ENCODE data around the gene PRPF8. TPM values are rescaled to one million over a fixed set of nuclear protein-coding genes. Genes with fewer than 3 reads are reported as not detected.

Gene PRPF8
- total RNA-seq, 4 donors from 2014 or later = 111 to 195 (median 161) TPM

- H3K4me1 ChIP-seq = peaks cover 0 to 88% (median 25%) of the 10 kb centered on the region in 3 donors
- no peak for ATAC-seq
- H3K27ac ChIP-seq = no peak overlapping the region
- no peaks in the 10 kb centered on the region for H3K9me3 ChIP-seq
- WGBS, 2 donors (ENCODE audit: low coverage in 1 of 2) = 96% methylated on average over 4 of the region's 21 CpGs; no CpG with 5 or more reads in 1 of the 2 donors
- H3K36me3 ChIP-seq = peaks cover 0 to 64% of the 10 kb centered on the region in 2 donors
- H3K4me3 ChIP-seq = no peak overlapping the region
- TF ChIP-seq CTCF (IDR thresholded peaks at IDR 0.05) (no peak), EP300 (IDR thresholded peaks at IDR 0.05) (no peak), POLR2AphosphoS5 (IDR thresholded peaks at IDR 0.05) (no peak)
- H3K27me3 ChIP-seq = no peaks in the 10 kb centered on the region
Measured at GRCh38 chr17:1727258-1727789, 42.7 kb upstream of the PRPF8 start.

- ATAC-seq = no peak
- no peak overlapping the region for H3K4me3 ChIP-seq
- no peak overlapping the region for H3K27ac ChIP-seq
- peaks cover 0 to 60% of the 10 kb centered on the region in 2 donors for H3K36me3 ChIP-seq
- no peaks in the 10 kb centered on the region for H3K9me3 ChIP-seq
- no peak for TF ChIP-seq POLR2AphosphoS5 (IDR thresholded peaks at IDR 0.05)
- no peak for TF ChIP-seq POLR2A (IDR thresholded peaks at IDR 0.05)
- no peak for TF ChIP-seq CTCF (IDR thresholded peaks at IDR 0.05)
- TF ChIP-seq EP300 (IDR thresholded peaks at IDR 0.05) = no peak
- WGBS, 2 donors (ENCODE audit: low coverage in 1 of 2) = no CpG with 5 or more reads among the region's 18 CpGs
- peaks cover 0 to 88% (median 25%) of the 10 kb centered on the region in 3 donors for H3K4me1 ChIP-seq
- H3K27me3 ChIP-seq = no peaks in the 10 kb centered on the region
Measured at GRCh38 chr17:1726626-1727257, 42.1 kb upstream of the PRPF8 start.

- H3K27me3 ChIP-seq = no peaks in the 10 kb centered on the region
- TF ChIP-seq CTCF (IDR thresholded peaks at IDR 0.05) (no peak), POLR2A (IDR thresholded peaks at IDR 0.05) (no peak), POLR2AphosphoS5 (IDR thresholded peaks at IDR 0.05) (no peak), EP300 (IDR thresholded peaks at IDR 0.05) (no peak)
- peaks cover 0 to 52% of the 10 kb centered on the region in 2 donors for H3K36me3 ChIP-seq
- H3K9me3 ChIP-seq = no peaks in the 10 kb centered on the region
- peaks cover 0 to 88% (median 27%) of the 10 kb centered on the region in 3 donors for H3K4me1 ChIP-seq
- 60 to 98% methylated on average over 2 to 27 of the region's 54 CpGs for WGBS, 2 donors (ENCODE audit: low coverage in 1 of 2)
- peak overlapping the region in 1 of 2 donors; percentile 87 for H3K4me3 ChIP-seq
- peak overlapping the region in 1 of 4 donors; percentile 92 for H3K27ac ChIP-seq
- no peak for ATAC-seq
Measured at GRCh38 chr17:1725642-1726511, 41.2 kb upstream of the PRPF8 start.

- Histone ChIP-seq H3K4me1 (peaks cover 0 to 87% (median 30%) of the 10 kb centered on the region in 3 donors), H3K9me3 (no peaks in the 10 kb centered on the region), H3K36me3 (peaks cover 0 to 43% of the 10 kb centered on the region in 2 donors), H3K4me3 (peak overlapping the region; percentile 51 to 87), H3K27me3 (no peaks in the 10 kb centered on the region), H3K27ac (peak overlapping the region; percentile 62 to 94 (median 88))
- peak in 3 of 4 experiments; percentile 35 to 49 (median 43) for TF ChIP-seq CTCF (IDR thresholded peaks at IDR 0.05)
- TF ChIP-seq POLR2A (IDR thresholded peaks at IDR 0.05) = no peak
- ATAC-seq = peak; percentile 66
- WGBS, 2 donors (ENCODE audit: low coverage in 1 of 2) = 60% methylated on average over 1 of the region's 51 CpGs; no CpG with 5 or more reads in 1 of the 2 donors
Measured at GRCh38 chr17:1724869-1725641, 40.4 kb upstream of the PRPF8 start.

Measured in gastroesophageal sphincter (tissue), 4 donors.